Inferior parietal cortex (tissue), 1 donor: Measurements from ENCODE around the gene PDE2A.

Experiments used
- DNase-seq: peaks from one replicate; pipeline ENCODE4 v3.0.0-alpha.2; 2016; ENCODE audit errors: extremely low spot score

The PDE2A gene

DNA sequence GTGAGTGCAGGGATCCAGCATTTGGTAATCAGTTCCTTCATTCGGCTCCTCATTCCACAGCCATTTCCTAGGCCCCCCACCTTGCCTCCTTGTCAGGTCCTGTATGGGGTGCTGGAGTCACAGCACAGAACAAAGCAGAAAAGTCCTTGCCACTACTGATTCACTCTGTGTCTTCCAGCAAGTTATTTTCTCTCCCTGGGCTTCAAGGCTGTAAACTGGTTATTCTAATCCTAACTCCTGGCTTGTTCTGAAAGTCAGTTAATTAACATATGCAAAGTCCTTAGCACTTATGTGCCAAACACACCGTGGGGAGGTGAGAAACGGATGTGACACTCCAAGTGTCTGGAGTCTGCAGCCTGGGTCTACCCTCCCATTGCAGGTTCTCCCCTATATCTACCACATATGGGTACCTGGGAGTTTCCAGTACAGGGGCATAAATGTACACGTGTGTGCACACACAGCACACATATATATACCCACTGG, 30.6 kb upstream of the PDE2A start:
- no peak for DNase-seq

DNA sequence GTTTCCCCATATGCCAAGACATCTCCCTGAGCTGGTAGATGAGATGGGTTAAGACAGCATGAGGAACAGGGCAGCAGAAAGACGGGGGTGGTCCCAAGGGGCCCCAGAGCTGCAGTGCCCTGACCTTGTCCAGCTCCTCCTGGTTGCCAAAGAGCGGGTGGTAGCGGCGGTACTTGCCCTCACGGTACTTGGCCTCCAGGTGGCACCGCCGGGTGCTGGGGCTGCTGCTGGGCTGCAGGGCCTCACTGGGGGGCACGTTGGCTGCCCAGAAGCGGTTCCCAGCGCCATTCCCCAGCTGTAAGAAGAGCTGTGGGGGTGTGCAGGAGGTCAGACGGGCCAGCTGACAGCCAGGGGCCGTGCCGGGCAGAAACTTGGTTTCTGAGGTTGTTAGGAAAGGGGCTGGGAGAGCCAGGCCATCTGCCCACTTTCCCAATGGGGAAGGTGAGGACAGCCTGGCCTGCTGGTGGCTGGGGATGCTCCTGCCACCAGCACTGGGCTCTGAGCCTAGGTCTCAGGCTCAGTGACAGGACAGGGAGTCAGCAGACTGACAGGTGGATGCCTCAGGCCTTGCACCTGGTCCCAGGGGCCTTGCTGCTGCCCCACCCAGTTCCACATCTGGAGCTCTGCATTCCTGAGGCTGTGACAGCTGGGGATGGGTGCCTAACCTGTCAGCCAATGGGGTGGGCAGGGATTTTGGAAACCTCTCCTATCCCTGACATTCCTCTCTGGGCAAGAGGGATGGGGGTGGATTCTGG, 30.0 kb upstream of the PDE2A start:
- no peak for DNase-seq

DNA sequence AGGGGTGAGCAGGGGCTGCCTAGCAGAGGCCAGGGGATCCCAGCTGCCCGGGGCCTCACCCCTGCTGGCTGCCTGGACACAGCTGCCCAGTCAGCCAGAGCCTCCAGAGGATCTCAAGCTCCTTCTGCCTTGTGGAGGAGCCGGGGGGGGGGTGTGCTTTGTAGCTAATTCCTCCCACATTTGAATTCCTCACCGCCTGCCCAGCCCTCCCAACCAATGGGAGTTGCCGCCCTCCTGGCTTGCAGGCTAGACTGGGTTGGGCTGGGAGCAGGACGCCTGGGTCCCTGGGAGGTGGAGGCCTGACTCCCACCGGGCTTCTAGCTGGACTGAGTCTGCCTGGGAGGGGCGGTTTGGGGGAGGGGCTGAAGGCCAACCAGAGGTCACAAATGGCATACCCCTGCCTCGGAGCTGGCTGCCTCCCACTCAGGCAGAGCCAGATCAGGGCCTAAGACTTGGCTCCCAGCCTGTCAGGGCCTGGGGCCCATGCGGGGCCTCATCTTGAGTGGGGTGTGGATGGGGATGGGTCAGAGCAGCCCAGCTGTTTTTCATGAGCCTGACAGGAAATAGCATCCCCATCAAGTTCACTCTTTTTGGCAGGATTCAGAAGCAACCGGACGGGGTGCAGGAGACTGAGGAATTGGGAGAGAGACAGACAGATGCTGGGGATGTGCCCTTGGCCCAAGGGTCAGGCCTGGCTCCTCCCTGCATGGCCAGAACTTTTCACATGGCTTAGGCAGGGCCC, 29.2 kb upstream of the PDE2A start:
- no peak for DNase-seq

DNA sequence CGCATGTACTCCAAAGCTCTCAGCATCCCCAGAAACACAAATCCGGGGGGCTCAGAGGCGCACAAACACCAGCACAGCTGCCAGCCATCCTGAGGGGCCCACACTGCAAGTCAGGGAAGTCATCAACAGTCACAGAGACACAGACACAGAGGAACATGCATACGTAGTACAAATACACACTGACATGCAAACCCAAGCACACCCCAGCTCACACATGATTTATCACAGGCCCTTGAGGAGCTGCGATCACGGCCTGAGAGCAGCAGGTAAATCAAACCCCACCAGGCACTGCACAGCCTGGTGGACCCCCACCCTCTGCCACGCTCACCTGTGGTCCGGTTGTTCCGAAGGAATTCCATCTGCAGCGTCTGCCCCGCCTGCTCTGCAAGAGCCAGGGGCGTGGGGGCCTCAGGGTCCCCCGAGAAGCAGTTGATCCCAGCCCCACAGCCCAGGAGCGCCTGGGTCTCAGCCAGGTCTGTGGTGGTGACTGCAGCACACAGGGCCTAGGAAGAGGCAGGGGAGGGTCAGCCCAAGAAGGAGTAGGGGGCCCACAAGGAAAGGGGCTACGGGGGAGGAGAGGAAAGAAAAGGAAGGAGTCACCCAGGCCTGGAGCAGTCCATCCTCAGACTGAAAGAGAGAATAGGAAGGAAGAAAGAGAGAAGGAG, 28.5 kb upstream of the PDE2A start:
- no peak for DNase-seq

DNA sequence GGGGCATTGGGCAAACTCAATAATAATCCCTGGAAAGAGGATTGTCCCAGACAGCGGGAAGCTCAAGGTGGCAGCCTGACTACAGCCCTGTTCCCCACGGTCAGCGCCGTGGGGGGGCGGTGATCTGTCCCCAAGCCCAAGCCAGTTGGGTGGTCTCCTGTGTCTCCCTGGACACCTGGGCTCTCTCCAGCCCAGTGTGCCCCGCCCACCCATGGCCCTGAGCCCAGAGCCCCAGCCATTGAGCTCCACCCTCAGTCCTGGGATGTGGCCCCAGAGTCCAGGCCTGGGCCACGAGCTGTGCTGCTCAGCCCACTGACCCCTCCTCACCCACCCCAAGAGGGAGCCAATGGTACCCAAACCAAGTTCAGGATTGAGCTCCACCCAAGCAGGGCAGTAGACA, 27.9 kb upstream of the PDE2A start:
- DNase-seq: no peak

DNA sequence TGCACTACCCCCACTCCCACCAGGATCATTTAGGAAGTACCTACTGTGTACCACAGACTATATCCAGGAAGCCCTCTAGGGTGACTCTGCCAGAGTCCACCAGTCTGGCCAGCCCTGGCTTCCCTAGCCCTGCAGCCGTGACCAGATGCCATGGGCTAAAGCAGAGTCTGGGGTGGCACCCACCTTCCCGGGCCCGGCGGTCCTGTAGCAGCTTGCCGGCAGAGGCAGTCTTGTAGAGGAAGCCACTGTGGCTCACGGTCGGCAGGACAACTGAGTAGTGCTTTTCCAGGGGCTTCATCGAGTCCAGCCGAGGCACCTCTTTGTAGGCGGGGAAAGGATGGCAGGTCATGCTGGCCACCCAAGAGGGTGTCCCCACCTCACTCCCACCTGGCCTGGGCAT, 27.2 kb upstream of the PDE2A start:
- no peak for DNase-seq

DNA sequence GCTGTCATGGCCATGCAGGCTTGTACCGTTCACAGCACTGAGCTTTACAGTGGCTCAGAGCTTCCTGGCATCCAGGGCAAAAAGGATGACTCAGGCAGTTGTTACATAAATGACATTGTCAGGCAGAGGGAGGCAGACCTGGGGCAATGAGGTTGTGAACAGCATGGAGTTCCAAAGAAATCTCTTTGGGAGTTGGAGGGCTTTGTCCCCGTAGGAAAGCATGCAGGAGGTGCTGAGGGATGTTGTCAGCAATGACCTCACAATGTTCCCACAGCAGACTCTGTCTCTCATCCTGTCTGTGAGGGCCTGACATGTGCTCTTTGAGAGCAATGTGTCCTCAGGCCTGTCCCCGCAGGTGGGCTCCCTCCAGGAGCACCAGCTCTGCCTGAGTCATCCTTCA, 25.9 kb upstream of the PDE2A start:
- DNase-seq: no peak

DNA sequence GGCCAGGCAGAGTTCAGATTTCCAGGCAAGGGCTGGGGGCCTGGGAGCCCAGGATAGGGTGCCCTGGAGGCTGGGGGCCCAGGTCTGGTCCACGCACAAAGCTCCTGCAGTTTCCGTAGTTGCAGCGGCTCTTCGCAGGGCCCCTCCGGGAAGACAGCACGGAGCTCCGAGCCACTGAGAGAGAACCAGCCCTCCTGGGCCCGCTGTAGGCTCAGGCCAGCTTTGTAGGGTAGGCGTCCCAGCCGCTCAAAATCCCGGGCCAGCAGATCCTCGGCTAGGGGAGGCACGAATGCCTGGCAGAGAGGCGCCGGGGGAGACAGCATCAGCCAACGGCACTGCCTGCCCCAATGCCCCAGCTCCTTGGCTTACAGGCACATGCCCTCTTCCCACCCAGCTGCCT, 23.6 kb upstream of the PDE2A start:
- no peak for DNase-seq

DNA sequence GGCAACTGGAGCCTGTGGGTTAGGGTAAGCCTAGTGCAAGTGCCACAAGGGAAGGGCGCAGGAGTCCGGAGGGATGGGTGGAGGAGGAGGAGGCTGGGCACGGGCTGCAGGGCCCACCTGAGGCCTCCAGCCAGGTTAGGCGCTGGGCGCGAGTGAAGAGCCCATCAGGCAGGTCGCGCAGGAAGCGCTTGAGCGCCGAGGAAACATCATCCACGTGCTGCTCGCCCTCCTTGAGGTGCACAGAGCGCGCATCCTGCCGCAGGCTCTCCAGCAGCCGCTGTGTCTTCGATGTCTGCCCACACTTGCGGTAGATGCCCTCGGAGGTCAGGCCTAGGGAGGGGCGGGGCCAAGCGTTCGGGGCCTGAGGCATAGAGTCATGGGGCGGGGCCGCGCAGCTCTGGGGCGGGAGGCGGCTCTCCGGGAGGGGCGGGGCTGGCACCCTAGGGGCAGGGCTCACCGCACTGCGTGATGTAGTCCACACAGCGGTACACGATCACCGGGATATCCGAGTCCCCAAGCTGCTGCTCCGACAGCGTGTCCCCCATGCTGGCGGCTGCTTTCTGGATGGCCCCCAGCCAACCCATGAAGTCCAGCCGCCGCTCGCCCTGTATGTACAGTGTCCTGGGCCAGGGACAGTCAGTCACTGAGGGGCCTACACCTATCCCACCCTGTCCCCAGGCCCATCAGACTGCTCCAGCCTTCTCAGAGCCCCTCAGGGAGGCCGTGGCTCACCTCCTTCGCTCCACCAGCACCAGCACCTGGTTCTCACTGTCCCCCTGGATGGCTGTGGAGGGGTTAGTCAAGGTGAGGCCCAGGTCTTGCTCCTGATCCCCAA, 22.9 kb upstream of the PDE2A start:
- no peak for DNase-seq

DNA sequence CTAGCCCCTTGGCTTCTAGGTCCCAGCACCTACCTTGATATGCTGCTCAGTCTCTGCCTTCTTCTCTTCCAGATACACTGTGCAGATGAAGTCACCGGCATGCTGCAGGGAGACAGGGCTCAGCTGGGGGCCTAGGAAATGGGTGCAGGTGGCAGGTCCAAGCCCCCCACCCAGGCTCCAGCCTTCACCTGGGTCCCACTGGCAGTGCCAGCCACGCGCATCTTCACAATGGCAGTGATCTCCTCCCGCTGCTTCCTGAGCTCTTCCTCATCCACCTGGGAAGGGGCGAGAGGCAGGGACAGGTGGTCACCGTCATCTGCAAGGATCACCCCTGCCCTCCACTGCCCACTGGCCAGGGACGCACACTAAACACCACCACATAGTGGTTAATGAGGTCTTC, 21.1 kb upstream of the PDE2A start:
- no peak for DNase-seq

DNA sequence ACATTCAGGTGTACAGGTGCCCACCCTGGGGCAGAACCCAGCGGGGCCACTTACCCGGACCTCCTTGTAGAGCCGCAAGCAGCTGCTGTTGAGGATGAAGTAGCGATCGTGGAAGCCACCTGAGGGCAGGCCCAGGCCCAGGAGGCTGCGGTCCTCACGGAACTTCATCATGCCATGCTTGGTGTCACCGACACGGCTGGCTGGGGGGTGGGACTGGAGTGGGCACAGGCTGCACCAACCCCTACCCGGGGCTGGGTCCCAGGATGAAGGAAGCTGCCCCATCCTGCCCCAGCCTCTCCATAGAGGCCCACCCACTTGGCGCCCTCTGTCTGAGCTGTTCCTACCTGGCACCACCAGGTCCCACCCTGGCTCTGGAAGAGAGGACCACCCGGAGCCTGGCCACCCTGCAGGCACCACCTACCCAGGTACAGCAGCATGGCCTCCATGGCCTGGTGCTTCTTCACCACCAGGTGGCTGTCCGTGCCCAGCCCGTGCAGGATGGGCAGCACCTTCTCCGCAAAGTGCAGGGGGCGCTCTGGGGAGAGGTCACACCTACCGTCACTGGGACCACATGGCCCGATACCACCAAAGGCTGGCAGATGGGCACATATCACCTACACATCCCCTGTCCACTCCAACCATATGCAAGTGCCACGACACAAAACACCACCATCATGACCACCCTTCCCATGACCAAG, 19.2 kb upstream of the PDE2A start:
- no peak for DNase-seq

DNA sequence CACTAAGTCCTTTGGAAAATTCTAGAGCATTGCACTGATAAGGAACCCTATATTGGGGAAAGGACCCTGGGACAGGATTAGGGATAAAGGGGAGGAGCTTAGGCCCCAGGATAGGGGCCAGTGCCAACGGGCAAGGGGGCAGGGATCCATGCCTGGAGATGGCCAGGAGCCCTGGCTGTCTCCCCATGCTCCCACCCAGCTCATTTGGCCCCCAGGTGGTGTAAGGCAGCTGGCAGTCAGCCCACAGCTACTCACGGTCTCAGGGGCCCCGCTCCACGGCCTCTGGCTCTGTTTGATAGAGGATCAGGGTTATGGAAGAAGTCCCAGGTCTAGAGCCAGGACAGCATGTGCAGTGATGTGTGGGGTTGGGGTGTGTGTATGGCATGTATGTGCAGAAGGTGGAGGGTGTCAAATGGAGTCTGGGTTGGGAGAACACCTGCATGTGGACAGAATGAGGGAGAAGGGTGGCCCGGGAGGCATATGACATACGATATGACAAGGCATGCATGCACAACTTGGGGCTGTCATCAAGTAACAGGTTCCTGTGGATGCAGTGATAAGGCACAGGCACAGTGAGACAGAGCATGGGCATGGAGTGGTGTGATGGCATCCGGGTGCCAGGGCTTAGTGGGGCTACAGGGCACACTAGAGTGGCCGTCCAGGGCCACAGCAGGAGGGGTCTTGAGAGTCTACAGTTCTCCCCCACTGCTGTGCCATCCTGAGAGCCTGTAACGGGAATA, 18.4 kb upstream of the PDE2A start:
- DNase-seq: no peak

DNA sequence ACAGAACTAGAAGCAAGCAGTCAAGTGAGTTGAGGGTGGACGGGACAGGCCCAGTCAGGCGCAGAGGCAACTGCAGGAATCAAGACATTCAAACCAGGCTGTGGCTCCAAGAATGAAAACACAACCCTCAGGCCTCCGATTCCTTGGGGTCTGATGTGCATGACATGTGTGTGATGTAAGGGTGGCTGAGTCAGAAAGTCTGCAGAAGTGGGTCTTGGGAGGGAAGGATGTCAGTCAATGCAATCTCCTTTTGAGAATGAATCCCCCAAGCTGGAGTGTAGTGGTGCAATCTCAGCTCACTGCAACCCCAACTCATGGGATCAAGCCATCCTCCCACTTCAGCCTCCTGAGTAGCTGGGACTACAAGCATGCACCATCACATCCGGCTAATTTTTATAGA, 15.9 kb upstream of the PDE2A start:
- no peak for DNase-seq

DNA sequence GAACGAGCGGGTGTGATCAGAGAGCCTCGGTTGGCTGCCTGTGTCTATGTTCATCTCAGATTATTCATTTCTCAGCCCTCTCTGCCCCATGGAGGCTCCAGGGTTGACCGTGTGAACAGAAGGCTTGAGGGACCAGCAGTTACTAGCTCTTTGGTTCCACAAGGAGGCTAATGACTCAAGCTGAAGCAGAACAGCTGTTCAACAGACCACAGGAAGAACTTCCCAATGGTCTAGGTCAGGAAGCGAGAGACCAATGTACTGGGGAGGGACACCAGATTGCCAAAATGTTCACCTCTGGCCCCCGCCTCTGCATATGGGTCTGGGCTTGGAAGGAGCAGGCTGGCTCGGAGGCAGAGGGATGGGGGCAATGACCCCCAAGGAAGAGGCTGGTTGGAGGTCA, 14.7 kb upstream of the PDE2A start:
- no peak for DNase-seq

DNA sequence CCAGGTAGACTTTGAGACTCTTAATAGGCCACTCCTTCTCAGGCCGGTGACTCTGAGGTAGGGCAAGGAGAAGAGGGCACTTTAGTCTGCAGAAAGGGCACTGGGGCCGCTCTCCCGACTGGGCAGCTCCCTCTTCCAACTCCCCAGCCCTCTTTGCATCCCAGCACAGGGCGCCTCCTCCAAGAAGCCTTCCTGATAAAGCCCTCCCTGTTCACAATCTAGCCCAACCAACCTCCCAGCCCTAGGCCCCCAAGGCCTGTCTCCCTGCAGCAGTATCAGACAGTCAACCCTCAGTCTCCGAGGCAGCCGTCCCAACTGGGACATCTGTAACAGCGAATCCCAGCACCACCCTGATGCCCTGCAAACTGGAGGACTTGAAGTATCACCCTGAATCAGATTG, 14.3 kb upstream of the PDE2A start:
- DNase-seq: no peak

DNA sequence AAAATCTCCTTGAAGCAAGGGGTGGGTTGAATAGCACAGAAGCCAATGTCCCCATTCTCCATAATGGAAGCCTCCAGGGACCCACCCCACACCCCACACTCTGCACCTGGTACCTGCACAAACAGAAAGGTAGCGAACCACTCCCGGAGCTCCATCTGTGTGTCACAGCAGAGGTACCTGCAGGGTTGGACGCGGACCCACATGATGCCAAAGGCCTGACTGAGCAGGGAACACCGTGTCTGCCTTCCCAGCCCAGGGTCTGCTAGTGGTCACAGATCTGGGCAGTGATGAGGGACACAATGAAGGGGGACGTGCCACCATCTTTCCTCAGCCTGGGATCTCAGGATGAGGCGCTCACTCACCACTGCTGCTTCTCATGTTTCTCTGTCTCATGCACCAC, 13.1 kb upstream of the PDE2A start:
- DNase-seq: no peak

DNA sequence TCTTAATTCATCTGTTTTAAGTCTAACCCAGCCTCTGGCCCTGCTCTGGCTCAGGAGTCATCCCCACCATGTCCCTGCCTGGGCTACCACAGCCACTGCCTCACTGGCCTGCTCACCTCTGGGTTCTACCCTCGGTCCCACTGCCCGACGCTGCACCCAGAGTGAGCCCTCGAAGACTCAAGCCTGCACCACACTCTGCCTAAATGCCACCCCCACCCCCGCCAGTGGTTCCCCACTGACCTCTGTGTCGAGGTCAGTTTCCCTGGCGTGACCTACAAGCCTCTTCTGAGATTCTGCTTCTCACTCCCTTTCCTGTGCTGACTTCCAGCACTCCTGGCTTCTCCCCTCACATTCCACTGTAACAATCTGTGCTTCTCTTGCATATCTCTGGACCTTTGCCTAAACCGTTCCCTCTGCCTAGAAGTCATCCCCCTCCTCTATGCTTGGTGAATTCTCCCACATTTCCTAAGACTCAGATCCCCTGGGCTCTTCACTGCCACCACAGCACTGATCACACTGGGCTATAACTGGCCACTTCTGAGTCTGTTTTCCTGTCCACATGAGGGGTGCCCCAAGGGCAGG, 12.5 kb upstream of the PDE2A start:
- DNase-seq: no peak

DNA sequence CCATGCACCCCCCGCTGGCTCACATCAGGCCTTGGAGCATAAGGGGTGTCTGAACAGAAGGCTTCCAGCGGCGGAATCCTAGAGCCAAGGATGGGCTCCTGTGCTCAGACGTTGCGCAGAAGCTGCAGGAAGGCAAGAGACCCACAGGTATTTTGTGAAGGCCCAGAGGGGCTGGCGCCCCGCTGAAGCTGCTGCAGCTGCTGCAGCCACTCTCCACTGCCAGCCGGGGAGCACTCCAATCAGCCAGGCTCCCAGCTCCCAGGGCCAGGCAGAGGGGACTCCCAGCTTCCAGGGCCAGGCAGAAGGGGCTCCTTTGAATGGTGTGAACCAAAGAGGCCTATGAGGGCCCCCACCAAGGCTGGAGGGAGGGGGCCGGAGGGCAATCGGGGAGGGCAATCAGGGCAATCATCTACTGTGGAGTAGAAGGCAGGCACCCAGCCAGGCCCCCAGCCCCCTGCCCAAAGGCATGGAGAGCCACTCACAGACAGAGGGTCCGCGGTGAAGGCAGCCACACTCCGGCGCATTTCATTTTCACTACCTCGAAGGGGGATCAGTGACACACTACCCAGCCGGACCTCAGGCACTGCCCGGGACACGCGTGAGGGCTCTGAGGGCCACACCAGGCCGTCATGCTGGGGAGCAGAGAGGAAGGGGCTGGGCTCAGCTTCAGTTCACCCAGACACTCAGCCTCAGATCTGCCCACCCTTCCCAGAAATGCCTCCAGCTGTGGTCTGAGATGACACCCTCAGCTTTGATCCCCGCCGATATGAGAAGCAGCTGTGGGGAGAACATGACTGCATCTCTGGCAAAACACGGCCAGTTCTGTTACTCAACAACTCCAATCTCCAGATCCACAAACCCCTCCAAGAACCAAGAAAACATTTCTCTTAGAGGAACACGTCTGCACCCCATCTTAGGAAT, 11.6 kb upstream of the PDE2A start:
- DNase-seq: no peak

DNA sequence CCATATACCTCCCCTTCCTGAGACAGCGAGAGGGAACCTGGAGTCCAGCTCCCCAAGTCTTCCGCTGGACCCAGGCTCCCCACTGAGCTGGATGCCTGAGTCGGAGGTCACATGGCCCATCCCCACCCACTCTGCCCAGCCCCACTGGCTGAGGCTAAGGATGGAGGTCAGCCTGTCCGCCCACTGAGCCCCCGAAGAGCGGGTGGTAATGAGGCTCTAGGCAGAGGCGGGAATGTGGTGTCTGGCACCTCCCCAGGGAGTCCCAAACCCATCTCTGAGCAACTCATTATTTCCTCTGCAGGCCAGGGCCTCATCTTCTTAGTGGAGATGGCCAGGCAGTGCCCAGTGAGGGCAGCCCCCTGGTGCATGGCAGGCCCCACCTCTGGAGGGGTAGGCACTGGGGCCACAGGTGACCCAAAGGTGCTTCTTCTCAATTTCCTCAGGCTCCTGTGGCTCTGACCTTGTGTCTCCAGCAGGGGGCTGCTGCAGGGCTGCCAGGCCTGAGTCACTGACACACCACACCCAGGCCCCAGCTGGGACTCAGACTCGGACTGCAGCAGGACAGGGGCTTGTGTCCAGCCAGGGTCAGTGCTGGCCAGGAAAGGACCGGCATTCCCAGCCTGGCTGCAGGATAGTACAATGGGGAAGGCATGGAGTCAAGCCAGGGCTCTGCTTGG, 10.2 kb upstream of the PDE2A start:
- no peak for DNase-seq
